CD4-positive, CD25-positive, alpha-beta regulatory T cell (primary cell): Measurements from ENCODE around the gene FRMD5. TPM values are rescaled to one million over a fixed set of nuclear protein-coding genes. Genes with fewer than 3 reads are reported as not detected.
A peak's percentile ranks its signal among the peaks of the same experiment; 100 is the strongest.

ENCODE experiments used
- ATAC-seq, 2 donors: fragments of 150-1000 bp; cut with Tn5 transposase; one replicate each; pipeline ENCODE4 v1.10.0; 2021; ENCODE audit warnings: low read depth in 2 of 2, moderate number of reproducible peaks in 2 of 2, moderate library complexity in 1 of 2
- DNase-seq, 3 donors: peaks; one replicate each; pipeline versions ENCODE4 v3.0.0 to v3.0.0-alpha.2; 2012 to 2022; ENCODE audit warnings: mixed read lengths in 1 of 3
- H3K27ac ChIP-seq: one replicate; pipeline ENCODE4 v1.7.0; 2013; ENCODE audit warnings: mild to moderate bottlenecking, low read length; ENCODE audit not compliant: insufficient read depth, poor library complexity, severe bottlenecking
- H3K27me3 ChIP-seq: one replicate; pipeline ENCODE4 v1.7.0; 2013; ENCODE audit warnings: low read length; ENCODE audit not compliant: control insufficient read depth, insufficient read depth
- H3K36me3 ChIP-seq: one replicate; pipeline ENCODE4 v1.7.0; 2013; ENCODE audit warnings: mild to moderate bottlenecking, low read length, moderate library complexity; ENCODE audit not compliant: control insufficient read depth, insufficient read depth
- H3K4me1 ChIP-seq: 2 replicates; pipeline ENCODE4 v1.7.0; 2013; ENCODE audit warnings: mild to moderate bottlenecking, low read length; ENCODE audit not compliant: insufficient read depth, control insufficient read depth, poor library complexity, severe bottlenecking
- H3K4me3 ChIP-seq: one replicate; pipeline ENCODE4 v1.7.0; 2013; ENCODE audit warnings: low read depth, mild to moderate bottlenecking, low read length, moderate library complexity
- H3K9me3 ChIP-seq, 2 experiments: 1 replicate in 1 of 2; 2 replicates in 1 of 2; pipeline ENCODE4 v1.7.0; 2013; ENCODE audit warnings: low read length in 2 of 2, mild to moderate bottlenecking in 1 of 2, moderate library complexity in 1 of 2; ENCODE audit not compliant: control insufficient read depth in 2 of 2
- H3K27ac Mint-ChIP-seq, 3 donors: one replicate each; pipeline ENCODE4 v1.8.0; 2020 to 2022; ENCODE audit warnings: mild to moderate bottlenecking in 3 of 3, mixed read lengths in 3 of 3, moderate library complexity in 2 of 3
- H3K27me3 Mint-ChIP-seq: one replicate; pipeline ENCODE4 v1.8.0; 2022; ENCODE audit warnings: mild to moderate bottlenecking, mixed read lengths
- H3K36me3 Mint-ChIP-seq: one replicate; pipeline ENCODE4 v1.8.0; 2020; ENCODE audit warnings: mixed read lengths
- H3K4me1 Mint-ChIP-seq, 4 donors: one replicate each; pipeline ENCODE4 v1.8.0; 2020 to 2022; ENCODE audit warnings: mixed read lengths in 4 of 4, mild to moderate bottlenecking in 1 of 4
- H3K4me3 Mint-ChIP-seq, 4 donors: one replicate each; pipeline ENCODE4 v1.8.0; 2020 to 2022; ENCODE audit warnings: mild to moderate bottlenecking in 4 of 4, mixed read lengths in 4 of 4, moderate library complexity in 3 of 4
- H3K9me3 Mint-ChIP-seq, 7 donors: one replicate each; pipeline ENCODE4 v1.8.0; 2020 to 2022; ENCODE audit warnings: mixed read lengths in 7 of 7, mild to moderate bottlenecking in 3 of 7, moderate library complexity in 2 of 7
- polyA plus RNA-seq, 4 donors: library from polyadenylated mRNA; unstranded; fragments of 300-500 nt; fragmentation: Illumina TruSeq; gene quantifications; one replicate each; pipeline ENCODE4 v1.2.3, GENCODE V29; 2021
- total RNA-seq: library from RNA; stranded (reverse); gene quantifications from one replicate; pipeline ENCODE4 v1.2.3, GENCODE V29; 2022

FRMD5 gene
- total and polyA plus RNA-seq, 5 donors from 2014 or later, result 0.24 to 1.1 (median 0.35) TPM; not detected in 1

- Mint-ChIP-seq H3K27me3 (peaks cover 21% of the 10 kb centered on the region), H3K9me3 (peaks cover 0 to 5% (median 0%) of the 10 kb centered on the region in 7 donors), H3K4me3 (no peak overlapping the region), H3K4me1 (no peaks in the 10 kb centered on the region), H3K27ac (no peak overlapping the region), H3K36me3 (no peaks in the 10 kb centered on the region)
- no peak overlapping the region for H3K4me3 ChIP-seq
- ATAC-seq, result no peak
- H3K27me3 ChIP-seq, result peaks cover 2% of the 10 kb centered on the region
- DNase-seq, result no peak
- no peaks in the 10 kb centered on the region for H3K9me3 ChIP-seq
- no peak overlapping the region for H3K27ac ChIP-seq
- no peaks in the 10 kb centered on the region for H3K4me1 ChIP-seq
- no peaks in the 10 kb centered on the region for H3K36me3 ChIP-seq
Observed at GRCh38 chr15:43989938-43990337, 205.1 kb downstream of the FRMD5 start.

- peaks cover 0 to 5% (median 0%) of the 10 kb centered on the region in 7 donors for H3K9me3 Mint-ChIP-seq
- H3K4me3 ChIP-seq, result no peak overlapping the region
- DNase-seq (no peak), ATAC-seq (no peak)
- H3K27ac ChIP-seq, result no peak overlapping the region
- H3K4me3 Mint-ChIP-seq, result no peak overlapping the region
- H3K36me3 Mint-ChIP-seq, result no peaks in the 10 kb centered on the region
- peaks cover 22% of the 10 kb centered on the region for H3K27me3 Mint-ChIP-seq
- no peaks in the 10 kb centered on the region for H3K36me3 ChIP-seq
- no peaks in the 10 kb centered on the region for H3K4me1 ChIP-seq
- peaks cover 2% of the 10 kb centered on the region for H3K27me3 ChIP-seq
- H3K9me3 ChIP-seq, result no peaks in the 10 kb centered on the region
- H3K4me1 Mint-ChIP-seq, result no peaks in the 10 kb centered on the region
- no peak overlapping the region for H3K27ac Mint-ChIP-seq
Observed at GRCh38 chr15:43988900-43989299, 206.2 kb downstream of the FRMD5 start.

GRCh38 chr15:43987924-43988323 is 207.1 kb downstream of the FRMD5 start:
- ATAC-seq (no peak), DNase-seq (no peak)
- no peaks in the 10 kb centered on the region for H3K36me3 ChIP-seq
- peaks cover 2% of the 10 kb centered on the region for H3K27me3 ChIP-seq
- Mint-ChIP-seq H3K9me3 (peaks cover 0 to 5% (median 0%) of the 10 kb centered on the region in 7 donors), H3K36me3 (no peaks in the 10 kb centered on the region), H3K4me3 (no peak overlapping the region), H3K4me1 (no peaks in the 10 kb centered on the region), H3K27me3 (peaks cover 20% of the 10 kb centered on the region), H3K27ac (no peak overlapping the region)
- H3K4me3 ChIP-seq, result no peak overlapping the region
- no peak overlapping the region for H3K27ac ChIP-seq
- H3K9me3 ChIP-seq, result no peaks in the 10 kb centered on the region
- no peaks in the 10 kb centered on the region for H3K4me1 ChIP-seq

GRCh38 chr15:43985976-43986680 is 208.9 kb downstream of the FRMD5 start:
- Histone ChIP-seq H3K4me1 (no peaks in the 10 kb centered on the region), H3K36me3 (no peaks in the 10 kb centered on the region), H3K27ac (no peak overlapping the region), H3K4me3 (no peak overlapping the region), H3K27me3 (peaks cover 10% of the 10 kb centered on the region), H3K9me3 (no peaks in the 10 kb centered on the region)
- H3K27ac Mint-ChIP-seq, result no peak overlapping the region
- ATAC-seq (no peak), DNase-seq (no peak)
- no peaks in the 10 kb centered on the region for H3K4me1 Mint-ChIP-seq
- H3K4me3 Mint-ChIP-seq, result no peak overlapping the region
- peaks cover 0 to 5% (median 0%) of the 10 kb centered on the region in 7 donors for H3K9me3 Mint-ChIP-seq
- H3K36me3 Mint-ChIP-seq, result no peaks in the 10 kb centered on the region
- peaks cover 28% of the 10 kb centered on the region for H3K27me3 Mint-ChIP-seq

GRCh38 chr15:43981576-43981975 is 213.5 kb downstream of the FRMD5 start:
- H3K4me3 Mint-ChIP-seq, result no peak overlapping the region
- DNase-seq, result no peak
- Histone ChIP-seq H3K36me3 (no peaks in the 10 kb centered on the region), H3K4me1 (peaks cover 7% of the 10 kb centered on the region), H3K9me3 (peaks cover 0 to 5% of the 10 kb centered on the region in 2 experiments), H3K27me3 (peaks cover 7% of the 10 kb centered on the region), H3K4me3 (no peak overlapping the region), H3K27ac (no peak overlapping the region)
- ATAC-seq, result no peak
- H3K27ac Mint-ChIP-seq, result no peak overlapping the region
- peaks cover 0 to 10% (median 3%) of the 10 kb centered on the region in 7 donors for H3K9me3 Mint-ChIP-seq
- H3K36me3 Mint-ChIP-seq, result peaks cover 4% of the 10 kb centered on the region
- peaks cover 36% of the 10 kb centered on the region for H3K27me3 Mint-ChIP-seq
- H3K4me1 Mint-ChIP-seq, result peaks cover 0 to 13% (median 7%) of the 10 kb centered on the region in 4 donors

GRCh38 chr15:43977072-43977884 is 217.8 kb downstream of the FRMD5 start:
- Histone ChIP-seq H3K27ac (no peak overlapping the region), H3K36me3 (no peaks in the 10 kb centered on the region), H3K9me3 (peaks cover 0 to 5% of the 10 kb centered on the region in 2 experiments), H3K4me1 (peaks cover 7% of the 10 kb centered on the region), H3K4me3 (no peak overlapping the region), H3K27me3 (peaks cover 6% of the 10 kb centered on the region)
- H3K4me1 Mint-ChIP-seq, result peaks cover 17 to 33% (median 28%) of the 10 kb centered on the region in 4 donors
- peak overlapping the region; percentile 3 to 64 (median 16) for H3K4me3 Mint-ChIP-seq
- peaks cover 4% of the 10 kb centered on the region for H3K36me3 Mint-ChIP-seq
- peaks cover 21% of the 10 kb centered on the region for H3K27me3 Mint-ChIP-seq
- H3K27ac Mint-ChIP-seq, result peak overlapping the region in 2 of 3 donors; percentile 8 to 87
- ATAC-seq (peak in 1 of 2 donors; percentile 67), DNase-seq (peak in 2 of 3 donors; percentile 31 to 82)
- H3K9me3 Mint-ChIP-seq, result peaks cover 0 to 10% (median 3%) of the 10 kb centered on the region in 7 donors

GRCh38 chr15:43975770-43976169 is 219.3 kb downstream of the FRMD5 start:
- Mint-ChIP-seq H3K36me3 (peaks cover 4% of the 10 kb centered on the region), H3K27ac (no peak overlapping the region), H3K27me3 (peaks cover 15% of the 10 kb centered on the region), H3K4me1 (peaks cover 17 to 33% (median 28%) of the 10 kb centered on the region in 4 donors), H3K4me3 (peak overlapping the region in 2 of 4 donors; percentile 10 to 28), H3K9me3 (peaks cover 0 to 10% (median 2%) of the 10 kb centered on the region in 7 donors)
- no peak for DNase-seq
- H3K4me1 ChIP-seq, result peaks cover 7% of the 10 kb centered on the region
- H3K9me3 ChIP-seq, result peaks cover 0 to 5% of the 10 kb centered on the region in 2 experiments
- H3K27ac ChIP-seq, result no peak overlapping the region
- ATAC-seq, result no peak
- no peaks in the 10 kb centered on the region for H3K27me3 ChIP-seq
- no peak overlapping the region for H3K4me3 ChIP-seq
- H3K36me3 ChIP-seq, result no peaks in the 10 kb centered on the region
